Measurements from ENCODE around the gene CCDC178. TPM values are rescaled to one million over a fixed set of nuclear protein-coding genes. Genes with fewer than 3 reads are reported as not detected.

CCDC178 gene
- polyA plus RNA-seq, 1 experiment: not detected

DNA sequence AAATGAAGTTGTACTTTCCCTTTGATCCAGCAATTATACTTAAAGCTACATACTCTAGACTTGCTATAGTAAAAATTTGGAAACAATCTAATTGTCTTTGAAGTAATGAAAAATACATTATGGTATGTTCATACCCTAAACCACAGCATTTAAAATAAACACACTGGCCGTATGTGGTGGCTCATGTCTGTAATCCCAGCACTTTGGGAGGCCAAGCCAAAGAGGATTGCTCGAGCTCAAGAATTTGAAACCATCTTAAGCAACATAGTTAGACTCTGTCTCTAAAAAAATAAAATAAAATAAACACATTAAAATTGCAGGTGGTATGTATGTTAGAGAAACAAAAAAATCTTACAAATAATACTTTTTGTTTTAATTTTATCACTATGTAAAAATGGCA lies 459.6 kb downstream of the CCDC178 start:
- Histone ChIP-seq H3K27ac (ENCODE audit: low read depth, low read length) (no peak overlapping the region), H3K9me3 (ENCODE audit: control insufficient read depth, insufficient read depth, low read length) (no peaks in the 10 kb centered on the region), H3K4me3 (ENCODE audit: low read depth, low read length) (no peak overlapping the region), H3K27me3 (ENCODE audit: control insufficient read depth, insufficient read depth, low read length) (no peaks in the 10 kb centered on the region)
- no peak for DNase-seq (ENCODE audit: low read depth, low spot score)
- POLR2A ChIA-PET: interaction anchor here (0.7 kb wide), 1 partner anchor 24 kb away, joined by 8 read pairs; no protein-coding TSS in a partner anchor
- TF ChIP-seq, protein P1, sequence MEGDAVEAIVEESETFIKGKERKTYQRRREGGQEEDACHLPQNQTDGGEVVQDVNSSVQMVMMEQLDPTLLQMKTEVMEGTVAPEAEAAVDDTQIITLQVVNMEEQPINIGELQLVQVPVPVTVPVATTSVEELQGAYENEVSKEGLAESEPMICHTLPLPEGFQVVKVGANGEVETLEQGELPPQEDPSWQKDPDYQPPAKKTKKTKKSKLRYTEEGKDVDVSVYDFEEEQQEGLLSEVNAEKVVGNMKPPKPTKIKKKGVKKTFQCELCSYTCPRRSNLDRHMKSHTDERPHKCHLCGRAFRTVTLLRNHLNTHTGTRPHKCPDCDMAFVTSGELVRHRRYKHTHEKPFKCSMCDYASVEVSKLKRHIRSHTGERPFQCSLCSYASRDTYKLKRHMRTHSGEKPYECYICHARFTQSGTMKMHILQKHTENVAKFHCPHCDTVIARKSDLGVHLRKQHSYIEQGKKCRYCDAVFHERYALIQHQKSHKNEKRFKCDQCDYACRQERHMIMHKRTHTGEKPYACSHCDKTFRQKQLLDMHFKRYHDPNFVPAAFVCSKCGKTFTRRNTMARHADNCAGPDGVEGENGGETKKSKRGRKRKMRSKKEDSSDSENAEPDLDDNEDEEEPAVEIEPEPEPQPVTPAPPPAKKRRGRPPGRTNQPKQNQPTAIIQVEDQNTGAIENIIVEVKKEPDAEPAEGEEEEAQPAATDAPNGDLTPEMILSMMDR (IDR thresholded peaks at IDR 0.05; ENCODE audit: low read depth, low read length): no peak
- CTCF ChIA-PET: interaction anchor here (0.7 kb wide), 1 partner anchor 30 kb away, joined by 5 read pairs; no protein-coding TSS in a partner anchor

DNA sequence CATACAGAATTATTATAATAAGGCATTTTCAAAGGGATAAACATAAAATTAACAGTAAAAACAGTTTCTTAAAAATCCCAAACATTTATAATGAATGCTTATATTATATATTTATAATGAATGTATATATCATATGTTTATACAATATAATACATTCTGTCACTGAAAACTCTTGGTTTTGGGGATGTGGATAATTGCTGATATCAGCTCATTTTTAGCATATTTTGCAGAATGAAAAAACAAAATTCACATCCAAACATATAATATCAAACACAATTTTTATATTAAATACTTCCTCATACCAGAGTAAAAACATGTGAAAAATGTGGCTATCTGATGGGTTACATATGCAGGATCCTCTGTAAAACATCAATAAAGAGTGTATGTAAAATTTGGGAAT lies 465.0 kb downstream of the CCDC178 start:
- no peak overlapping the region for H3K4me3 ChIP-seq (ENCODE audit: low read depth, low read length)
- DNase-seq (ENCODE audit: low read depth, low spot score): no peak
- no peak overlapping the region for H3K27ac ChIP-seq (ENCODE audit: low read depth, low read length)
- no peaks in the 10 kb centered on the region for H3K9me3 ChIP-seq (ENCODE audit: control insufficient read depth, insufficient read depth, low read length)
- POLR2A ChIA-PET: no interaction called here
- TF ChIP-seq, protein P1 (IDR thresholded peaks at IDR 0.05; ENCODE audit: low read depth, low read length): no peak
- H3K27me3 ChIP-seq (ENCODE audit: control insufficient read depth, insufficient read depth, low read length): no peaks in the 10 kb centered on the region
- CTCF ChIA-PET: no interaction called here

DNA sequence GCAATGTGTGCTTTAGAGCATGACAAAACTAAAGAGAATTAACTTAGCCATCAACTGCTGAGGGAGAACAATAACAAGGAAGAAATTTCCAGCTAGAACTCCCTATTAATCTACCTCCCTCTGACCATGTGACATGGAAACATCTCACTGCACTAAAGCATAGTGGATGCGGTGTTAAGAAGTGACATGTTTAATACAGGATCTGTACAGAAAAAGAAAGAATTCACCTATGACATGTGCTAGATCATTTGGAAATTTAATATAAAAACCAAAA lies 465.4 kb downstream of the CCDC178 start:
- no peak overlapping the region for H3K27ac ChIP-seq (ENCODE audit: low read depth, low read length)
- ChIA-PET CTCF (no interaction called here), POLR2A (no interaction called here)
- TF ChIP-seq, protein P1 (IDR thresholded peaks at IDR 0.05; ENCODE audit: low read depth, low read length): no peak
- H3K27me3 ChIP-seq (ENCODE audit: control insufficient read depth, insufficient read depth, low read length): no peaks in the 10 kb centered on the region
- no peak for DNase-seq (ENCODE audit: low read depth, low spot score)
- no peaks in the 10 kb centered on the region for H3K9me3 ChIP-seq (ENCODE audit: control insufficient read depth, insufficient read depth, low read length)
- no peak overlapping the region for H3K4me3 ChIP-seq (ENCODE audit: low read depth, low read length)

DNA sequence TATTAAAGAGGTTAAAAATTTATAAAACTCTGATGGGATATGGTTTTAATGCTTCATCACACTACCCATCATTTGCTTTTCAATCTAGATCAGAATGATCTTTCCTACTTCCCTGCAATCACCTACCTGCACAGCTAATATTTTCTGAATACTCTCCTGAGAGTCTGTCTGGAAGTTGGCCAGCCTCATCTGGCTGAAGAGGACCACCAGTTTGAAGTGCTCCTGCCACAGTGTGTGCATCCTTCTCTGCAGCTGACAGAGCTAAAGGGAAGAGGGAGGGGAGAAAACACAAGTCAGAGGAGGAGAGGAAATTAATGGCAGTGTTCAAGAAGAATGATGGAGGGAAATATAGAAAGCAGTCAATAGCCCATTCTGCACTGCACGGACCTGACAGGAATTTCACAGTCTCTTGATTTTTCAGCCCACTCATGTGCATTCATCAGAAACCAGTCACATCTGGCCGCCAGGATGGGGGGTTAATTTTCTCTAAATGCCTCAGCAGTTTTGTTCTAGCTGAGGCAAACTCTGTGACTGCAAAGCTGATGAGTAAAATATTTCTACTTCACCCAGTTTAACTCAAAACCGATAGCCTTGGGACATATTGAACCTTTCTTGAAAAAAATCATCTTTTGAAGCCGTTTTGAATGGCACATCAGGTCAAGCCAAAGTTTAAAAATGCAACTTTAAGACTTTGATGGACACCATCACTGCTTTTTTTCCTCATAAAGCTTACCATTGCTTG lies 465.9 kb downstream of the CCDC178 start:
- TF ChIP-seq, protein P1 (IDR thresholded peaks at IDR 0.05; ENCODE audit: low read depth, low read length): no peak
- ChIA-PET POLR2A (no interaction called here), CTCF (no interaction called here)
- no peaks in the 10 kb centered on the region for H3K27me3 ChIP-seq (ENCODE audit: control insufficient read depth, insufficient read depth, low read length)
- no peak overlapping the region for H3K27ac ChIP-seq (ENCODE audit: low read depth, low read length)
- H3K4me3 ChIP-seq (ENCODE audit: low read depth, low read length): no peak overlapping the region
- DNase-seq (ENCODE audit: low read depth, low spot score): no peak
- H3K9me3 ChIP-seq (ENCODE audit: control insufficient read depth, insufficient read depth, low read length): no peaks in the 10 kb centered on the region

DNA sequence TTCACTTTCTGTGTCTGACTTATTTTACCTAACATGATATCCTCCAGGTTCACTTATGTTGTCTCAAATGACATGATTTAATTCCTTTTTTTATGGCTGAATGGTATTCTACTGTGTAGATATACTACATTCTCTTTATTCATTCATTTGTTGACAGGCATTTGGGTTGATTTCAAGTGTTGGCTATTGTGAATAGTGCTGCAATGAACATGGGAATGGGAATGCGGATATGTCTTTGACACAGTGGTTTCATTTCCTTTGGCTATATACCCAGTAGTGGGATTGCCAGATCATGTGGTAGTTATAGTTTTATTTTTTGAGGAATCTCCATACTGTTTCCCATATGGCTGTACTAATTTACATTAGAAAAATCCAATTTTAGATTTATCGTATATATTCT lies 472.3 kb downstream of the CCDC178 start:
- H3K27ac ChIP-seq (ENCODE audit: low read depth, low read length): no peak overlapping the region
- ChIA-PET CTCF (no interaction called here), POLR2A (no interaction called here)
- no peak for DNase-seq (ENCODE audit: low read depth, low spot score)
- H3K4me3 ChIP-seq (ENCODE audit: low read depth, low read length): no peak overlapping the region
- TF ChIP-seq, protein P1 (IDR thresholded peaks at IDR 0.05; ENCODE audit: low read depth, low read length): no peak
- H3K27me3 ChIP-seq (ENCODE audit: control insufficient read depth, insufficient read depth, low read length): no peaks in the 10 kb centered on the region
- no peaks in the 10 kb centered on the region for H3K9me3 ChIP-seq (ENCODE audit: control insufficient read depth, insufficient read depth, low read length)

All from AG04450 (cell line).